Heart left ventricle (tissue), 13 donors: ENCODE results near the gene KLK1.

ENCODE experiments used
- CTCF ChIP-seq, 12 donors: fragments of 200-600 bp; sonication (generic) in 4 of 12; IDR thresholded peaks; one replicate each; pipeline versions ENCODE4 v1.5.0 to v1.8.0; 2018 to 2022; ENCODE audit warnings: antibody characterized with exemption in 12 of 12, mild to moderate bottlenecking in 5 of 12
- POLR2A ChIP-seq, 2 donors: fragments of 450-650 bp; IDR thresholded peaks; one replicate each; pipeline ENCODE4 v1.6.1; 2017; ENCODE audit warnings: antibody characterized with exemption in 2 of 2, mild to moderate bottlenecking in 2 of 2, moderate library complexity in 2 of 2
- donor health status: ischemic (EF 13 %, LVEDD 7.1; RV severe dilation, severe dysfunction).
- donor health status: DM: no; HTN: yes; CAD: no.
- donor health status: DM: no; HTN: no; CAD: no.
- donor health status: ischemic (EF 25% LVEDD 6.9; RV normal size, moderate dysfunction).
- donor health status: ischemic (EF 25% LVEDD 5.7; RV mildly dilated, moderate dysfunction).
- donor health status: ischemic (EF 35%, LVEDD 5.7; RV mildly dilated, moderate dysfunction).
- donor health status: nonischemic (EF 11% LVEDD 7.7; RV severe dilation, severe dysfunction).
- donor health status: DM: yes; HTN: yes; CAD: no.
- donor health status: PGD.
- donor health status: ischemic (EF 29% LVEDD 5.4; RV normal size, mild dysfunction).
- donor health status: nonischemic (EF 23%, LVEDD 6.1; RV moderate dilation, normal function).

GRCh38 chr19:50838239-50838638, 14.7 kb upstream of the KLK1 start:
- TF ChIP-seq CTCF (IDR thresholded peaks at IDR 0.05) (no peak), POLR2A (IDR thresholded peaks at IDR 0.05) (no peak)
